Measurements from ENCODE around the gene DLGAP4.

Gene DLGAP4

GRCh38 chr20:36264426-36265246 is 41.5 kb upstream of the DLGAP4 start:
- Histone ChIP-seq H3K4me1 (ENCODE audit: insufficient read depth, insufficient read length) (peaks cover 16% of the 10 kb centered on the region), H3K27me3 (ENCODE audit: insufficient read depth, insufficient read length) (no peaks in the 10 kb centered on the region), H3K4me3 (ENCODE audit: insufficient read length, low read depth) (no peak overlapping the region), H3K9me3 (ENCODE audit: insufficient read depth, low read length) (no peaks in the 10 kb centered on the region), H3K9ac (ENCODE audit: insufficient read length, low read depth) (no peak overlapping the region), H3K36me3 (ENCODE audit: insufficient read depth, insufficient read length, low read length) (no peaks in the 10 kb centered on the region)
- no peak for TF ChIP-seq ZNF274 (IDR thresholded peaks at IDR 0.05; ENCODE audit: low read depth, low read length)
- no peak for TF ChIP-seq YY1 (IDR thresholded peaks at IDR 0.05; ENCODE audit: insufficient read depth, insufficient read length)
- TF ChIP-seq SUZ12 (IDR thresholded peaks at IDR 0.05; ENCODE audit: extremely low read depth, insufficient read depth, insufficient read length): no peak
- no peak for DNase-seq (ENCODE audit: low read depth, low spot score)

GRCh38 chr20:36266189-36266588 is 40.0 kb upstream of the DLGAP4 start:
- Histone ChIP-seq H3K4me1 (ENCODE audit: insufficient read depth, insufficient read length) (peaks cover 15% of the 10 kb centered on the region), H3K36me3 (ENCODE audit: insufficient read depth, insufficient read length, low read length) (no peaks in the 10 kb centered on the region), H3K9ac (ENCODE audit: insufficient read length, low read depth) (no peak overlapping the region), H3K27me3 (ENCODE audit: insufficient read depth, insufficient read length) (no peaks in the 10 kb centered on the region), H3K9me3 (ENCODE audit: insufficient read depth, low read length) (no peaks in the 10 kb centered on the region), H3K4me3 (ENCODE audit: insufficient read length, low read depth) (no peak overlapping the region)
- TF ChIP-seq SUZ12 (IDR thresholded peaks at IDR 0.05; ENCODE audit: extremely low read depth, insufficient read depth, insufficient read length): no peak
- TF ChIP-seq ZNF274 (IDR thresholded peaks at IDR 0.05; ENCODE audit: low read depth, low read length): no peak
- no peak for TF ChIP-seq YY1 (IDR thresholded peaks at IDR 0.05; ENCODE audit: insufficient read depth, insufficient read length)
- no peak for DNase-seq (ENCODE audit: low read depth, low spot score)

GRCh38 chr20:36267605-36268381 is 38.3 kb upstream of the DLGAP4 start:
- H3K4me3 ChIP-seq (ENCODE audit: insufficient read length, low read depth): no peak overlapping the region
- DNase-seq (ENCODE audit: low read depth, low spot score): no peak
- H3K9ac ChIP-seq (ENCODE audit: insufficient read length, low read depth): no peak overlapping the region
- H3K36me3 ChIP-seq (ENCODE audit: insufficient read depth, insufficient read length, low read length): no peaks in the 10 kb centered on the region
- H3K9me3 ChIP-seq (ENCODE audit: insufficient read depth, low read length): no peaks in the 10 kb centered on the region
- TF ChIP-seq SUZ12 (IDR thresholded peaks at IDR 0.05; ENCODE audit: extremely low read depth, insufficient read depth, insufficient read length) (no peak), ZNF274 (IDR thresholded peaks at IDR 0.05; ENCODE audit: low read depth, low read length) (no peak), YY1 (IDR thresholded peaks at IDR 0.05; ENCODE audit: insufficient read depth, insufficient read length) (no peak)
- peaks cover 21% of the 10 kb centered on the region for H3K4me1 ChIP-seq (ENCODE audit: insufficient read depth, insufficient read length)
- no peaks in the 10 kb centered on the region for H3K27me3 ChIP-seq (ENCODE audit: insufficient read depth, insufficient read length)

GRCh38 chr20:36268440-36269342 is 37.4 kb upstream of the DLGAP4 start:
- no peak for TF ChIP-seq SUZ12 (IDR thresholded peaks at IDR 0.05; ENCODE audit: extremely low read depth, insufficient read depth, insufficient read length)
- no peak for TF ChIP-seq YY1 (IDR thresholded peaks at IDR 0.05; ENCODE audit: insufficient read depth, insufficient read length)
- no peak for TF ChIP-seq ZNF274 (IDR thresholded peaks at IDR 0.05; ENCODE audit: low read depth, low read length)
- peaks cover 23% of the 10 kb centered on the region for H3K4me1 ChIP-seq (ENCODE audit: insufficient read depth, insufficient read length)
- H3K9ac ChIP-seq (ENCODE audit: insufficient read length, low read depth): no peak overlapping the region

DNA sequence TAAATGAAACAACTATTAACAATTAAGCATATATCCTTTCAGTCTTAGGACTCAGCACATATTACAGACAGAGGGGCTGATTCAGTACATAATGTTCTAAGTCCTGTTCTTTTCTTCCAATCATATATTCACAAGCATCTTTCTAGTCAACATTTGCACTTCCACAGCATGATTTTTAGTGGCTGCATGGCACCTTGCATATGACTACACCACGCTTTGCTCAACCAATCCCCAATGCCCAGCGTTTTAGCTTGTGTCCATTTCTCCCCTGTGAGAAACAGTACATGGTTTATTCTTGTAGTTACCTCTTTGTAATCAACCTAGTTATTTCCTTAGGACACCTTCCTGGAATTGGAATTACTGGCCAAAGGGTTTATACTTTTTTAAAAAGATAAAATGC is 36.6 kb upstream of the DLGAP4 start:
- Histone ChIP-seq H3K4me1 (ENCODE audit: insufficient read depth, insufficient read length) (peaks cover 27% of the 10 kb centered on the region), H3K4me3 (ENCODE audit: insufficient read length, low read depth) (no peak overlapping the region), H3K9me3 (ENCODE audit: insufficient read depth, low read length) (no peaks in the 10 kb centered on the region), H3K36me3 (ENCODE audit: insufficient read depth, insufficient read length, low read length) (no peaks in the 10 kb centered on the region), H3K27me3 (ENCODE audit: insufficient read depth, insufficient read length) (no peaks in the 10 kb centered on the region), H3K9ac (ENCODE audit: insufficient read length, low read depth) (no peak overlapping the region)
- TF ChIP-seq SUZ12 (IDR thresholded peaks at IDR 0.05; ENCODE audit: extremely low read depth, insufficient read depth, insufficient read length) (no peak), YY1 (IDR thresholded peaks at IDR 0.05; ENCODE audit: insufficient read depth, insufficient read length) (no peak), ZNF274 (IDR thresholded peaks at IDR 0.05; ENCODE audit: low read depth, low read length) (no peak)
- DNase-seq (ENCODE audit: low read depth, low spot score): no peak

More at GRCh38 chr20:36268440-36269342, 37.4 kb upstream of the DLGAP4 start:
- Histone ChIP-seq H3K4me3 (ENCODE audit: insufficient read length, low read depth) (no peak overlapping the region), H3K9me3 (ENCODE audit: insufficient read depth, low read length) (no peaks in the 10 kb centered on the region), H3K27me3 (ENCODE audit: insufficient read depth, insufficient read length) (no peaks in the 10 kb centered on the region), H3K36me3 (ENCODE audit: insufficient read depth, insufficient read length, low read length) (no peaks in the 10 kb centered on the region)
- no peak for DNase-seq (ENCODE audit: low read depth, low spot score)

DNA sequence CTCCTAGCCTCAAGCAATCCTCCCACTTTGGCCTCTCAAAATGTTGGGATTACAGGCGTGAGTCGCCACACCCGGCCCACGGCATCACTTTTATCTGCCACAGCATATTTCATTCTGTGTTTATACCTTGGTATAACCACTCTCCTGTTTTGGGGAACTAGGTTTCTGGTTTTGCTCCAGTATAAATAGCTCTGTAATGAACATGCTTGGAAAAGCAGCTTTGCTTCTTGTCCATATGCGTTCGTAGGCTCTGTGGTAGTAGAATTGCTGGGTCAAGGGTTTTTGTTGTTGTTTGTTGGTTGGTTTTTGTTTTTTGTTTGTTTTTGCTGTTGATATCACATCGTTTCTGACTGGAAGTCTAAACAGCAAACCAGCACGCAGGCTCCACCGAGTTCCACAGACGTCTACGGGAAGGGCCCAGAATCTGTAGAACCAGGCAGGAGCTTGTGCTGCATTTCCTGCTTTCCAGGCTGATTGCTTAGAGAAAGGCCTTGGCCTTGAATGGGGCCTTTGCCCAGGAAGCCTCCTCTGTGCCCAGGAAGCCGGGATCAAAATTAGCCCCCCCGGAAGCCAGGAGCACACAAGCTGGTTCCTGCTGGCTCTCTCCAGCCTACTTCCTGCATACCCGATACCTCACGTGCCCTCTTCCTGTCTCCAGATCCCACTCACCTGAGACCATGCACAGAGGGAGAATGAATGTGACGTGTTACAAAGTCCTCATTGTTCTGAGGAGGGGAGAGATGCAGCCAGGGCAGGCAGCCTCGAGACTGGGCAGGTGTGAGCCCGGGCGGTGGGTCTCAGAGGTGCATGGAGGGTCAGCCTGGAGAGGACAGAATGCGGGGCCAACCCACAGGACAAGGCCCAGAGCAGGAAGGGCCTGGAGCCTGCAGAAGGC is 35.1 kb upstream of the DLGAP4 start:
- TF ChIP-seq SUZ12 (IDR thresholded peaks at IDR 0.05; ENCODE audit: extremely low read depth, insufficient read depth, insufficient read length) (no peak), YY1 (IDR thresholded peaks at IDR 0.05; ENCODE audit: insufficient read depth, insufficient read length) (no peak), ZNF274 (IDR thresholded peaks at IDR 0.05; ENCODE audit: low read depth, low read length) (no peak)
- Histone ChIP-seq H3K36me3 (ENCODE audit: insufficient read depth, insufficient read length, low read length) (no peaks in the 10 kb centered on the region), H3K9ac (ENCODE audit: insufficient read length, low read depth) (peak overlapping the region; percentile 11), H3K9me3 (ENCODE audit: insufficient read depth, low read length) (no peaks in the 10 kb centered on the region), H3K4me3 (ENCODE audit: insufficient read length, low read depth) (no peak overlapping the region), H3K4me1 (ENCODE audit: insufficient read depth, insufficient read length) (peaks cover 27% of the 10 kb centered on the region), H3K27me3 (ENCODE audit: insufficient read depth, insufficient read length) (no peaks in the 10 kb centered on the region)
- no peak for DNase-seq (ENCODE audit: low read depth, low spot score)
